Muscle layer of duodenum (tissue), 2 donors: Measurements from ENCODE around the gene STEAP3.

Experiments
- H3K27ac ChIP-seq: one replicate; pipeline ENCODE4 v1.7.0; 2013; ENCODE audit warnings: mild to moderate bottlenecking, low read length
- H3K27me3 ChIP-seq: one replicate; pipeline ENCODE4 v1.7.0; 2013; ENCODE audit warnings: low read depth, mild to moderate bottlenecking, control low read depth, low read length
- H3K36me3 ChIP-seq, 2 donors: one replicate each; pipeline ENCODE4 v1.7.0; 2013; ENCODE audit warnings: low read length in 2 of 2, control low read depth in 1 of 2, mild to moderate bottlenecking in 1 of 2; ENCODE audit not compliant: insufficient read depth in 2 of 2, control insufficient read depth in 1 of 2
- H3K4me1 ChIP-seq, 2 donors: one replicate each; pipeline ENCODE4 v1.7.0; 2013; ENCODE audit warnings: low read length in 2 of 2, mild to moderate bottlenecking in 2 of 2, control low read depth in 1 of 2, moderate library complexity in 1 of 2; ENCODE audit not compliant: insufficient read depth in 2 of 2, control insufficient read depth in 1 of 2
- H3K4me3 ChIP-seq, 2 donors: one replicate each; pipeline ENCODE4 v1.7.0; 2013; ENCODE audit warnings: low read length in 2 of 2, low read depth in 1 of 2, mild to moderate bottlenecking in 1 of 2
- H3K9me3 ChIP-seq, 2 donors: one replicate each; pipeline ENCODE4 v1.7.0; 2013; ENCODE audit warnings: low read length in 2 of 2, control low read depth in 1 of 2, mild to moderate bottlenecking in 1 of 2; ENCODE audit not compliant: control insufficient read depth in 1 of 2
- donor health status: healthy.

STEAP3 gene

GRCh38 chr2:119279666-119280065 is 56.0 kb downstream of the STEAP3 start:
- peaks cover 0 to 4% of the 10 kb centered on the region in 2 donors for H3K4me1 ChIP-seq
- no peaks in the 10 kb centered on the region for H3K36me3 ChIP-seq
- H3K4me3 ChIP-seq, result no peak overlapping the region
- no peaks in the 10 kb centered on the region for H3K27me3 ChIP-seq
- no peaks in the 10 kb centered on the region for H3K9me3 ChIP-seq
- no peak overlapping the region for H3K27ac ChIP-seq

GRCh38 chr2:119280680-119281079 is 57.0 kb downstream of the STEAP3 start:
- H3K36me3 ChIP-seq, result no peaks in the 10 kb centered on the region
- H3K4me3 ChIP-seq, result no peak overlapping the region
- H3K9me3 ChIP-seq, result no peaks in the 10 kb centered on the region
- peaks cover 0 to 4% of the 10 kb centered on the region in 2 donors for H3K4me1 ChIP-seq
- no peaks in the 10 kb centered on the region for H3K27me3 ChIP-seq
- H3K27ac ChIP-seq, result no peak overlapping the region

- Histone ChIP-seq H3K4me3 (no peak overlapping the region), H3K9me3 (no peaks in the 10 kb centered on the region), H3K36me3 (peaks cover 0 to 6% of the 10 kb centered on the region in 2 donors), H3K27ac (no peak overlapping the region), H3K27me3 (no peaks in the 10 kb centered on the region), H3K4me1 (peaks cover 0 to 4% of the 10 kb centered on the region in 2 donors)
Measured at GRCh38 chr2:119282146-119282995, 58.7 kb downstream of the STEAP3 start.

- H3K27me3 ChIP-seq, result no peaks in the 10 kb centered on the region
- H3K4me1 ChIP-seq, result peaks cover 0 to 4% of the 10 kb centered on the region in 2 donors
- no peaks in the 10 kb centered on the region for H3K9me3 ChIP-seq
- H3K27ac ChIP-seq, result no peak overlapping the region
- H3K4me3 ChIP-seq, result no peak overlapping the region
- H3K36me3 ChIP-seq, result peaks cover 0 to 6% of the 10 kb centered on the region in 2 donors
Measured at GRCh38 chr2:119282996-119283511, 59.4 kb downstream of the STEAP3 start.

- Histone ChIP-seq H3K9me3 (no peaks in the 10 kb centered on the region), H3K36me3 (peaks cover 0 to 6% of the 10 kb centered on the region in 2 donors), H3K4me1 (peaks cover 0 to 4% of the 10 kb centered on the region in 2 donors), H3K4me3 (no peak overlapping the region), H3K27me3 (no peaks in the 10 kb centered on the region), H3K27ac (no peak overlapping the region)
Measured at GRCh38 chr2:119283873-119284331, 60.3 kb downstream of the STEAP3 start.

- H3K27ac ChIP-seq, result no peak overlapping the region
- H3K4me3 ChIP-seq, result no peak overlapping the region
- peaks cover 0 to 6% of the 10 kb centered on the region in 2 donors for H3K36me3 ChIP-seq
- H3K27me3 ChIP-seq, result no peaks in the 10 kb centered on the region
- H3K9me3 ChIP-seq, result no peaks in the 10 kb centered on the region
- H3K4me1 ChIP-seq, result peaks cover 0 to 13% of the 10 kb centered on the region in 2 donors
Measured at GRCh38 chr2:119286661-119287060, 63.0 kb downstream of the STEAP3 start.

GRCh38 chr2:119288576-119288975 is 64.9 kb downstream of the STEAP3 start:
- H3K4me3 ChIP-seq, result no peak overlapping the region
- peaks cover 0 to 10% of the 10 kb centered on the region in 2 donors for H3K4me1 ChIP-seq
- H3K36me3 ChIP-seq, result peaks cover 0 to 6% of the 10 kb centered on the region in 2 donors
- H3K27me3 ChIP-seq, result no peaks in the 10 kb centered on the region
- no peaks in the 10 kb centered on the region for H3K9me3 ChIP-seq
- H3K27ac ChIP-seq, result no peak overlapping the region

GRCh38 chr2:119289093-119289492 is 65.5 kb downstream of the STEAP3 start:
- Histone ChIP-seq H3K27me3 (no peaks in the 10 kb centered on the region), H3K4me1 (peaks cover 0 to 10% of the 10 kb centered on the region in 2 donors), H3K4me3 (no peak overlapping the region), H3K36me3 (peaks cover 0 to 6% of the 10 kb centered on the region in 2 donors), H3K9me3 (no peaks in the 10 kb centered on the region), H3K27ac (no peak overlapping the region)

GRCh38 chr2:119289642-119290041 is 66.0 kb downstream of the STEAP3 start:
- peaks cover 0 to 6% of the 10 kb centered on the region in 2 donors for H3K36me3 ChIP-seq
- H3K4me1 ChIP-seq, result peaks cover 0 to 10% of the 10 kb centered on the region in 2 donors
- H3K27ac ChIP-seq, result no peak overlapping the region

GRCh38 chr2:119290859-119291587 is 67.4 kb downstream of the STEAP3 start:
- Histone ChIP-seq H3K36me3 (peaks cover 0 to 6% of the 10 kb centered on the region in 2 donors), H3K27me3 (no peaks in the 10 kb centered on the region), H3K4me3 (no peak overlapping the region), H3K9me3 (no peaks in the 10 kb centered on the region), H3K4me1 (peaks cover 0 to 10% of the 10 kb centered on the region in 2 donors), H3K27ac (no peak overlapping the region)

More at GRCh38 chr2:119289642-119290041, 66.0 kb downstream of the STEAP3 start:
- Histone ChIP-seq H3K4me3 (no peak overlapping the region), H3K9me3 (no peaks in the 10 kb centered on the region), H3K27me3 (no peaks in the 10 kb centered on the region)

GRCh38 chr2:119291588-119292167 is 68.0 kb downstream of the STEAP3 start:
- H3K9me3 ChIP-seq, result no peaks in the 10 kb centered on the region
- H3K4me3 ChIP-seq, result no peak overlapping the region
- H3K27ac ChIP-seq, result no peak overlapping the region
- peaks cover 0 to 10% of the 10 kb centered on the region in 2 donors for H3K4me1 ChIP-seq
- H3K27me3 ChIP-seq, result no peaks in the 10 kb centered on the region
- peaks cover 0 to 2% of the 10 kb centered on the region in 2 donors for H3K36me3 ChIP-seq
